GM19099 (cell line): ENCODE results near the gene ACTRT3.

Experiments used
- POLR2A ChIP-seq: IDR thresholded peaks from 3 replicates; pipeline ENCODE4 v1.6.1; 2011; ENCODE audit warnings: low read depth; ENCODE audit not compliant: insufficient read length; ENCODE audit errors: extremely low read depth

ACTRT3 gene

GRCh38 chr3:169787120-169787519 is 17.8 kb upstream of the ACTRT3 start:
- TF ChIP-seq POLR2A: no peak

GRCh38 chr3:169781209-169781855 is 12.0 kb upstream of the ACTRT3 start:
- no peak for TF ChIP-seq POLR2A

GRCh38 chr3:169780742-169781141 is 11.4 kb upstream of the ACTRT3 start:
- no peak for TF ChIP-seq POLR2A

- TF ChIP-seq POLR2A: no peak
Measured at GRCh38 chr3:169777822-169778221, 8.5 kb upstream of the ACTRT3 start.

GRCh38 chr3:169774186-169774585 is 4.8 kb upstream of the ACTRT3 start:
- no peak for TF ChIP-seq POLR2A

GRCh38 chr3:169772897-169773816 is 3.8 kb upstream of the ACTRT3 start, which contains the start of gene MYNN:
TSS of gene MYNN (plus strand) at chr3:169773396. CDS start at chr3:169774296, 900 bp downstream.
- TF ChIP-seq POLR2A: peak; percentile 97

GRCh38 chr3:169772305-169772896 is 3.0 kb upstream of the ACTRT3 start:
- no peak for TF ChIP-seq POLR2A

- peak; percentile 34 for TF ChIP-seq POLR2A
Measured at GRCh38 chr3:169771497-169772304, 2.3 kb upstream of the ACTRT3 start.

- TF ChIP-seq POLR2A: peak; percentile 95
Measured at GRCh38 chr3:169764882-169765612, 4.3 kb downstream of the ACTRT3 start, which contains the start of gene TERC. TSS of gene TERC (minus strand) at chr3:169765060.

- peak; percentile 18 for TF ChIP-seq POLR2A
Measured at GRCh38 chr3:169764312-169764881, 5.0 kb downstream of the ACTRT3 start.

- TF ChIP-seq POLR2A: no peak
Measured at GRCh38 chr3:169760479-169760878, 8.9 kb downstream of the ACTRT3 start.

- no peak for TF ChIP-seq POLR2A
Measured at GRCh38 chr3:169759256-169759655, 10.1 kb downstream of the ACTRT3 start.

GRCh38 chr3:169758359-169758994 is 10.9 kb downstream of the ACTRT3 start:
- TF ChIP-seq POLR2A: no peak
